HUDEP-2 (cell line): ENCODE measurements around the gene MRPS18B.
A peak's percentile ranks its signal among the peaks of the same experiment; 100 is the strongest.

Experiments used
- DNase-seq, 76 experiments: peaks; one replicate each; lab custom pipeline; 2025; ENCODE audit not compliant: unreplicated experiment in 76 of 76; lab: John Stamatoyannopoulos, UW

Gene MRPS18B

DNA sequence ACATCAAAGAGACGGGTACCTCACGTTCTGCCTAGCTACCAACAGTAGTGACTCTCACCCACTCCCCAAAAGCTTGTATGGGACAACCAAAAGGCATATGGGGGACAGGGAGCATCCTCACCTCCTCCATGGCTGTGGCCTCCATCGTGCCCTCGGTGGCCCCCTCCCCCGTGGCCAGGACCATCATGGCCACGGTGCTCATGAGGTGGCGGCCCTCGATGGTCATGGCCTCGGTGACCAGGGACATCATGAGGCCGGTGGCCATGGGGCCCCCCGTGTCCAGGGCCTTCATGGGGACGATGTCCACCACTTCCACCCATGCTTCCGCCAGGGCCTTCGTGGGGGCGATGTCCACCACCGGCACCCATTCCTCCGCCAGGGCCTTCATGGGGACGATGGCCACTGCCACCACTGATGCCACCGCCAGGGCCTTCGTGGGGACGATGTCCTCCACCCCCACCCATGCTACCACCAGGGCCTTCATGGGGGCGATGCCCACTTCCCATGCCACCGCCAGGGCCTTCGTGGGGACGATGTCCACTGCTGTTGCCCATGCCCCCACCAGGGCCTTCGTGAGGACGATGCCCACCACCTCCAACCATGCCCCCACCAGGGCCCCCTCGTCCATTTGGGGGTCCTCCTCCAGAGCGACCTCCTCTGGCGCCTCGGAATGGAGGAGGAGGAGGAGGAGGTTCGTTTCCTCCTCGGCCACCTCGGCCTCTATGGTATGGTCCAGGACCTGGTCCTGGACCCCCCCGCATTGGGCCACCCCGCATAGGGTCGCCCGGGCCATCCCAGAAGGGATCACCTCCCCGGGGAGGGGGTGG lies 15.6 kb upstream of the MRPS18B start:
- no peak for DNase-seq

GRCh38 chr6:30603961-30604360 lies 13.7 kb upstream of the MRPS18B start:
- DNase-seq: no peak

DNA sequence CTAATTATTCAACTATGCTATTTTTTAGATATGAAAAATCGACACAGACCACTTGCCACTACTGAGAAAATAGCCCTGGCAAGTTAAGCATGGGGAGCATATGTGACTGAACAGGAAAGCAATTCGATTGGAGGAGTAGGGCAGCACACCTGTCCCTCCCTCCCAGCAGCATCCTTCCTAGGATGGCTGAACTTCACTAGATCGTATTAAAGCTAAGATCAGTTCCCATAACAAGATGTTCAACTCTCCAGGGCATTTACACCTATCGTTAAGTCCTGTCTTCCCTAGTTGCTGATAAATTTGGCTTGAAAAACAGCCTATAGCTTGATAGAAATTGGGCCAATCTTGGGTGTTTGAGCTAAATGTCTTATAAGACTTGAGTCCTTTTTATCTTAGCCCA lies 7.6 kb upstream of the MRPS18B start:
- no peak for DNase-seq

GRCh38 chr6:30611150-30611855 lies 6.3 kb upstream of the MRPS18B start:
- DNase-seq: no peak

GRCh38 chr6:30611856-30612194 lies 5.8 kb upstream of the MRPS18B start:
- DNase-seq: no peak

- DNase-seq: peak in 7 of 76 experiments; percentile 16 to 37 (median 22)
Measured at GRCh38 chr6:30612213-30612612, 5.4 kb upstream of the MRPS18B start.

DNA sequence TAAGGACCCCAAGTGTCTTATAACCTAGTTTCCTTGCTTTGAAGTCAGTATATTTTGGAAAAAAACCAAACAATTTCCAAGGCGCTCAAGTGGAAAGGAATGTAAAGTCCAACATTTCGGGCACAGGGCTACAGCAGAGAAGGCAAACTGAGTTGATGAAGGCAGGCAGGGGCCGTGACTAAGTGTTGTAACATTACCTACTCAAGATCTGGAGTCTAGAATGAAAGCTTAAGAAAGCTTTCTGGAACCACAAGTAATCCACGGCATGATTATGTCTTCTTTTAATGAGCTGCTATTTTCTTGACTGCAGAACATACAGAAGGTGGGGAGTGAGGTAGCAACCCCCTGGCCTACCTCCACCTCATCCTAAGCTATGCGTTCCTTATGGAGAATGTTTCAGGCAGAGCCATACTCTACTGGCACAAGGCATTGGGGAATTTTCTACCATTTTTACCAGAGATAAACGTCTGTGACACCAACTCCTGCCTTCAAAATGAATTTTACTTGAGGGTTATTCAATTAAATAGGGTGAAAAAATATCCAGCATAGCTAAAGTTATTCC lies 4.9 kb upstream of the MRPS18B start:
- no peak for DNase-seq

- peak in 1 of 76 experiments; percentile 13 for DNase-seq
Measured at GRCh38 chr6:30613251-30614043, 4.2 kb upstream of the MRPS18B start.

DNA sequence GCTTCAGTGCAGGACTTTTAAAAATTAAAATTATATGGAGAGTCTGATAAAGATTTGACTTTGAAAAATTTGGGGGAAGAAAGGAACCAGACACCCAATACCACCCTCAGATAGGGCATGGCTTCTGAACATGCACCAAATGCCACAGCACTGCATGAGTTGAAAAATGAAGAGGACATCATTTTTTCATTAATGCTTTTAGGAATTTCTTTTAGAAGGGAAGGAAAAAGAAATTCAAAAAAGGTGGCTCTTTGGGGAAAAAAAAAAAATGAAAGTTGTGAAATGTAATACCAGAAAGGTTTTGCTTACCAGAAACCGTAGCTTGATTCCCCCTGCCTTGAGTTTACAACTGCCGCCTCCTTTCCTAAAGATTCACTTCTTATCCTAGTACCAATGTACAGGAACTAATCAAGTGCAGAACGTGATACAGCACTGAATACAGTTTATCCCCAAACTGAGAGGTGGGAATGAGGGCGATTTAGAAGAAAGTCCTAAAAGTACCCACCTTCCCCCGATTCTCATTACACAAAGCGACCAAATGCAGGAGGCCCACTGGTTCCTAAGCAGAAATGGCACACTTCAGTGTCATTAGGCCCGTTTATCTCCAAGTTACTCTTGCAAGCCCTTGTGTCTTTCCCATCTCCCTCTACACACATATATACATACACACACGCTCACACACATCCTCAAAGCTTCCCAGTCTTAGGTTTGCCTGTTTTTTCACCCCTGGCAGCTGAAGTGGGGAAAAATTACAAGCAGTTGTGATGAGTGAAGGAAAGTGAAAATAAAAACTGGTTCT lies 3.4 kb upstream of the MRPS18B start:
- peak in 12 of 76 experiments; percentile 27 to 55 (median 44) for DNase-seq

- DNase-seq: peak in 74 of 76 experiments; percentile 54 to 99 (median 94)
Measured at GRCh38 chr6:30614843-30615218, 2.8 kb upstream of the MRPS18B start.

GRCh38 chr6:30615219-30615957 lies 2.3 kb upstream of the MRPS18B start:
- DNase-seq: peak in 72 of 76 experiments; percentile 23 to 88 (median 64)

- DNase-seq: peak in 36 of 76 experiments; percentile 10 to 80 (median 48)
Measured at GRCh38 chr6:30615958-30616810, 1.5 kb upstream of the MRPS18B start.

- peak in 75 of 76 experiments; percentile 97 to 100 (median 100) for DNase-seq
Measured at GRCh38 chr6:30616811-30617564, 652 bp upstream of the MRPS18B start, which contains the start of gene PPP1R10. PPP1R10 (minus strand) TSS chr6:30617243; CDS start chr6:30609944, 7,299 bp downstream.

GRCh38 chr6:30618270-30618797 lies 694 bp downstream of the MRPS18B start:
- DNase-seq: peak in 14 of 76 experiments; percentile 18 to 50 (median 34)

GRCh38 chr6:30619561-30619960 lies 1.9 kb downstream of the MRPS18B start:
- no peak for DNase-seq

DNA sequence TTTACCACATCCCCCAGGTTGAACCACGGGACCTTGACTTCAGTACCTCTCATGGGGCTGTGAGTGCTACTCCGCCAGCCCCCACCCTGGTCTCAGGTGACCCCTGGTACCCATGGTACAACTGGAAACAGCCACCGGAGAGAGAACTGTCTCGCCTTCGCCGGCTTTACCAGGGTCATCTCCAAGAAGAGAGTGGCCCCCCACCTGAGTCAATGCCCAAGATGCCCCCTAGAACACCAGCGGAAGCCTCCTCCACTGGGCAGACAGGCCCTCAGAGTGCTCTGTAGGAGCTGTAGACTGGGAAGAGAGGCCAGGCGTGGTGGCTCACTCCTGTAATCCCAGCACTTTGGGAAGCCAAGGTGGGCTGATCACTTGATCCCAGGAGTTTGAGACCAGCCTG lies 7.9 kb downstream of the MRPS18B start:
- no peak for DNase-seq
